ENCODE data around the gene KATNBL1.

The KATNBL1 gene, protein sequence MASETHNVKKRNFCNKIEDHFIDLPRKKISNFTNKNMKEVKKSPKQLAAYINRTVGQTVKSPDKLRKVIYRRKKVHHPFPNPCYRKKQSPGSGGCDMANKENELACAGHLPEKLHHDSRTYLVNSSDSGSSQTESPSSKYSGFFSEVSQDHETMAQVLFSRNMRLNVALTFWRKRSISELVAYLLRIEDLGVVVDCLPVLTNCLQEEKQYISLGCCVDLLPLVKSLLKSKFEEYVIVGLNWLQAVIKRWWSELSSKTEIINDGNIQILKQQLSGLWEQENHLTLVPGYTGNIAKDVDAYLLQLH

DNA sequence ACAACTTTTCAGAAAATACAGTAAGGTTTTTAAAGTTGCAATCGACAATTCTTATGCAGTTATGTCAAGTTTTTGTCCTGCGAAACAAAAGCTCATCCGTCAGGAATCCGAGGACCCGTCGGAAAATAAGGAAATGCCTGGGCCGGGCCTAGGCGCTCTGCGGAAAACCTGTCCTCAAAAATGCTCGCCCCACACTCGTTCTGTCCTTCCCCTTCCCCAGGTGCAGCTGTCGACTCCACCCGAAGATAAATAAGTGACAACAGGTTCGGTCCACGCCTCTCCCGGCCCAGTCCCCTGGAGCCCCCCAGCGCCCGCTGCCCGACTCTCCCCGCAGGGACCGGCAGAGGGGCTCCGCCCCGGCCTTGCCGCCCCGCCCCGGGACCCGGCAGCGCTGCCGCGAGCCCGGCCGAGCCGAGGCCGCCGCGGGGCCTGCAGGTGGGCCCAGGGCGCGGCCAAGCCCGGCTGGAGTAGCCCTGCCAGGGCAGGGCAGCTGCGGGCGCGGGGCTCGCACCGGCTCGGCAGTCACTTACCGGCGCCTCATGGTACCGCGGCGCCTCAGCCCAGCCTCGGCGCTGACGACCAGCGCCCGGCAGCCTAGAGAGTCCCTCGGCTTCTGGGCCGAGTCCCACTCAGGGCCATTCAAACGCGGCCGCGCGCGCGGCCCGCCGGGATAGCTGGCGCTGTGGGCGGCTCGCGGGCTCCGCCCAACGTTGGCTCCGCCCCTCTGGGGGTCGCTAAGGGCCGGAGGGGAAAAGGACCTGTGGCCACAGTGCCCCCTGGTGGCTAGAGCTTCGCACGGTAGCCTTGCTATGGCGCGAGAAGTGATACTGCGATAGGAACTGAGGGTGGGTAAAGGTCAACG, at the start of gene KATNBL1:
TSS of gene KATNBL1 (minus strand) at position 676 of the 862 bp plus-strand sequence. CDS start 46,420 bp downstream, outside the sequence.
- peak; percentile 98 for DNase-seq

DNA sequence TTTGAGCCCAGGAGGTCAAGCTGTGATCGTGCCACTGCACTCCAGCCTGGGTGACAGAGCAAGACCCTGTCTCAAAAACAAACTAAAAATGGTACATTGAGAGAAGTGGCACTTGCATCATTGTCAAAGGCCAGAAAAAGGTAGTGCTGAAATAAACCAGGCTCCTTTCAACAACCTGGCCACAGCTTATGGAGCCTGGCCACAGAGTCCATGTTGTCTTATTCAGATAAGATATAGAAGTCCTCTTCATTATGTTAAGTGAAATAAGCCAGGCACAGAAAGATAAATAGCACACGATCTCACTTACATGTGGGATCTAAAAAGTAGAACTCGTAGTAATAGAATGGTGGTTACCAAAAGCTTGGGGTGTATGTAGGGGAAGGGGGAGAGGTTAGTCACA, 49.7 kb upstream of the KATNBL1 start:
- DNase-seq: no peak

DNA sequence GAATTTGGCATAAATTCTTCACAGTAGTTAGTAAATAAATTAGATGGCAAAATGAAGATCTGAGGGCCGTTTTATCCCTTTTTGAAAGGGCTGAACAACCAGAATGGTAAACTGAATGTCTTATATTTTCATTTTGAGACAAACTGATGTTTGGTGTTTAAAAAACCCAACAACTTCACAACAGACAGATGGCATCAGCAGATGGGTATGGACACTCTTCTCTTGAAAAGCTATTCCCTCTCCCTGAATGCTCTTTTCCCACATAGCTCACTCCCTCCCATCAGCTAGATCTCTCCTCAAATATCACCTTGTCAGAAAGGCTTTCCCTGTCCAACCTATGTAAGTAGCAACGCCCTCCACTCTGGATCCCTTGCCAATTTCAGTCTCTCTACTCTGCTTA, 48.3 kb upstream of the KATNBL1 start:
- no peak for DNase-seq

DNA sequence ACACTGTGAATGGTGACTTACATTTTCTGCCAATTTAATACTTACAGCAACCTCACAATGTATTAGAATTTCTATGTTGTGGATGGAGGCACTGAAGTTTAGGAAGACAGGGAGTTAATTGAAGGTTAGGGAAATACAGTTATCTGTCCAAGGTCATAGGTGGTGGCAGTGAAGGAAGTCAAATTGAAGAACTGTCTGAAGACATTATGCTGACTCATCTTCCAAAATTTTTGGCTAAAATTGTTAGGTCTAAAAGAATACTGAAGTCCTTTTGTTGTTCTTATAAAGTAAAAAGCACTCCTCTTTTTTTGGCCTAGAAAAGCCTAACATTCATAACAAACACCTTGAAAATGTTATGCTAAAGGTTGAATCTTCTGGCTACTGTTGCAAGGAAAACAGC, 42.6 kb upstream of the KATNBL1 start:
- DNase-seq: no peak

DNA sequence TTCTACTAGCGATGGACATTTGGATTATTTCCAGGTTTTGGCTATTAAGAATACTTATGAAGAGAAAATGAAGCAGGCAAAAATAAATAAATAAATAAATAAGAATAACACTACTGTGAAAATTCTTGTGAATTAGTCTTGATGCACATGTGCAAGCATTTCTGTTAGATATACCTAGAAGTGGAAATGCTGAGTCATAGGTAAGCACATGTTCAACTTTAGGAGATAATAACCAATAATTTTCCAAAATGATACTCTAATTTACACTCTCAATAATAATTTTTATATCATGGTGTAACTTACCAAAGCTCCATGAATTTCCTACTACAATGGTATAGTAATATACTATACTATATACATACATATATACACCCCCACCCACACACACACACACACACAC, 38.3 kb upstream of the KATNBL1 start:
- DNase-seq: no peak

DNA sequence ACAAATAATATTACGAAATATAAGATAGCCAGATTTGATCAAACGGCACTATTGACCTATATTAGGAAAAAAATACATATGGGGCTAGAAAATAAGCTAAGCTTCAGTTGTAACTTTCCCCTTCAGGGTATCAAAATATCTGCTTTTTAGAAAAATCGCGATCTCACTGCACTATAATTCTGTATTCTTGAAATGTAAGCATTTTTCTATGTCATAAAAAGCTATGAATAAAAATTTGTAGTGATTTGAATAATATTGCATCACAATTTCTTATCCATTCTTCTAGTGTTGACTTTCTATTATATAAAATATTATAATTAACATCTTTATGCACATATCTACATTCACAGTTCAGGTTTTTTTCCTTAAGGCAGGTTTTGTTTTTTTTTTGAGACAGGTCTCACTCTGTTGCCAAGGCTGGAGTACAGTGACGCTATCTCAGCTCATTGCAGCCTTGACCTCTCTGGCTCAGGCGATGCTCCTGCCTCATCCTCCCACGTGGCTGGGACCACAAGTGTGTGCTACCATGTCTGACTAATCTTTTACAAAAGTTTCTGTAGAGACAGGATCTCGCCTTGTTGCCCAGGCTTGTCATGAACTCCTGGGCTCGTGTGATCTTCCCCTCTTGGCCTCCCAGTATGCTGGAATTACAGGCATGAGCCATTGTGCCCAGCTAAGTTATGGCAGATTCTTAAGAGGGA, 36.5 kb upstream of the KATNBL1 start:
- no peak for DNase-seq

DNA sequence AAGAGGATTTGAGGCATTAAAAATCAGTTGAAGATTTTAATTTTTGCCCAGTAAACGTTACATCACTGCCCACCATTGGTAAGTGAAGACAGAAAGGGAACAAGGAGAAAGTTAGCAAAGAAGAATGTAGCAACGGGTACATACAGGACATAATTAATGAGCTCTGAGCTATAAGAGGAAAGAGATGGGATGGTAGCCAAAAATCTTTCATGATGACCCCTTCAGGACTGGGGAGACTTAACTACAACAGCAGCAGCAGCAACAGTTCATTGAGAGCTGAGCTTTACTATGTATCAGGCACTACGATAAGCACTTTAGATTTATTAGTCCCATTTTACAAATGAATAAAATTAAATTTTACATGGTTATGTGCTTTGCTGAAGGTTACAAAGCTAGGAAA, 33.3 kb upstream of the KATNBL1 start:
- DNase-seq: no peak

DNA sequence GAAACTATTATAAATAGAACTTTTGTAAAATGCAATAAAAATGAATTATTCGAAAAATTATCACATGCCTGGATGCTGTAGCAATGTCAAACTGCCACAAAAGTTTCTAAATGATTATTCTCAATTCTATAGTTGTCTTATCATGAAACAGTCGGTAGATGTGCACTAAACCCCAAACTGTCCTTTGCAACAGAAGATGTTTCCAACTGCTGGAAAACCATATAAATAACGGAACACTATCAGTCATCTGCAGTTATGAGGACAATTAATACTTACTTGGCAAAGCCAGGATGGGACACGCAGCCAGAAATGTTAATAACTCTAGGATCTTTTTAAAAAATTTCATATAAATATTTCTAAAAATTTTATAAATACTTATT, 32.4 kb upstream of the KATNBL1 start:
- DNase-seq: no peak

DNA sequence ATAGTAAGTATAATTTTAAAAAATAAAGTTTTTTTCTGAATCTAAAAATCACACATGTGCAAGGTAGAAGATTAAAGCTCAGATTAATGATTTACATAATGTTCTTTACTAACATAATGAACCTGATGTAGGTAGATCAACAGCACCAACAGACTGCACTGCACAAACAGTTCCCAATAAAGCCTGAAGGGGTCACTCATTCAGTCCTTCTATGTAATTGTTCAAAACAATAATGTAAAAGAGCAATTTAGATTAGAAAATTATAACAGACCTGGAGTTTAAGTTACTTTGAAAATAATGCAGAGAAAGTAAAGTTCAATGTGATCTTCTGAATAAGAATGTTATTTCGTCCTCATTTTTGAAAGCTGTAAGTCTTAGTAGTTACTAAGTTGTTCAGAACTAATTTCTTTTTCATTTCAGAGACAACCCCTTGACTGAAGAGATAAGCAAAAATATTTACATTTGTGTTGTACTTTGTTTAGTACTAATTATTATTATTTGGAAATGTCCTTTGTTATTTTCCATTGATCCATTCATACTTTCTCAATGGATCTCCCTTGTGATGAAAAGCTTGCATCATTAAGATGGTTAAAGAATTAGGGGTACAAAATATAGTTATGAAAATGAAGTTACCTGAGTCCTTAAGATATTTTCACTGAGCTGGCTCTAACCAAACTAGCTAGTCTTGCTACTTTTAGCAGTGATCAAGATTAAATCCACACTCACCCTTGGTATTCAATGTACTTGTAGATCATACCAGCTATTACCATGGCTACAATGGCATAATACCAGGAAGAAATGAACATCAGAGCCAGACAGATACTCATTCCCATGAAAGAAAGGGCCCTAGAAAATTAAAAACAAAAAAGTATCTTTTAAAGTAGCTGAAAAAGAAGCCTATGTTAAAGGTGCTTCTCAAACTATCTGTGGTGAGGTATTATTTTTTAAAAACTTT, 31.8 kb upstream of the KATNBL1 start:
- peak; percentile 55 for DNase-seq

DNA sequence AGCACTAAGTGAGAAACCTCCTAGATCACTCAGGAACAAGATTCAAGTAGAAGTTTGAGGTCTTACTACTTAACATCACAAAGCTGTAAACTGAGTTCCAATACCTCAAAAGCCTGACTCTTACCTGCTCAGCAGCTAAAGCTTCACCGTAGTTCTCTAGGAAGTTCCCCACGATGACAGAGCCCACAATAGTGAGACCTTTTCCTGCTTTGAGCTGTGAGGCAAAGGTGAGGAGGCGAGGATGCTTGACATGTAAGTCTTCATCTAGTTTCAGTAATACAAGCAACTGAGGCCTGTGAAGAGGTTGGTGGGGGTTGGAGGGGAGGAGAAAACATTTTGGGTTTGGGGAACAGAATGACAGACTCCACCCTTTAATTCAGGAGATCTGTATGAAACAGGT, 30.6 kb upstream of the KATNBL1 start:
- DNase-seq: peak; percentile 31

DNA sequence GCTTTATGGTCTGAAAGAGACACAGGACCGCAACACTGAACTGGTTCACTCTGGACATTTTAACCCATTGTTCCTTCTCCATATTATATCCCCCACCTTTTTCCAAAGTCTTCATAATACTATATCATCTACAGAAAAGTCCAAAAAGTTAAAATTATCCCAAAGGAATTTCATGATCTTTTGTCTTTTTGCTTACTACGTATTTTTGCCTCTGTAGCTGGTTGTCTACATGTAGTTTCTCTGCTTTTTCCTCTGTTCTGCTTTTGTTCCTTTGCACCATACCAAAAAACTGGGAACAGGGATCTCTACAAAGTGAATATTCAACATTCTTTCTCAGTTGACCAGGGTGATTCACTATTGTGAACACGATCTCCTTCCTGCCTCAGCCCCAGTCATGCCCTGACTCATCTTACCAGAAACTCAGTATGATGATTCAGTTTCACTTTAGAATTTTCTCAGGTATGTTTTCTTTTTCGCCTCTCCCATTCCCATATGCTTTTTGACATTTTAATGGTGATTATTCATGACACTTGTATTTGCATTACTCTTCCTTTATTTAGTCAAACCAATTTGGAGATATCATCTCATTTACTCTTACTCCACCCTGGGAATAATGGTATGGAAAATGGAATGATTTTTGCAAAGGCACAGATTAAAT, 29.4 kb upstream of the KATNBL1 start:
- DNase-seq: peak; percentile 79

DNA sequence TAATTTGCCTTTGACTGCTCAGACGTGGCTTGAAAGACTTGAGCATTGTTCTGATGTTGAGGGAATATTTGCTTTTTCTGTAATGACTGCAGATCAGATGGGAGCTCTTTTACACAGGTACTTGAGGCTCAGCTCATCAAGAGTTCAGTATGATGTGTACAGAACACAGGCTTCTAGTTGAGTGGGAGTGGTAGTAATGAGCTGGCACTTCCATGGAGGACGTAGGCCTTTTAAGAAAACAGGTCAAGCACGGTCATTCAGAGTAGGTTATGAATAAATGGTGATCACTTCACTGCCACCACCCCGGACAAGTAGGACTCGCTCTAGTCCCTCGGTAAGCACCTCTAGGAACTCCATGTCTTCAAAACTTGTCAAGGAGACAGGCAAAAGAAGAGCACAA, 23.7 kb upstream of the KATNBL1 start:
- DNase-seq: no peak

DNA sequence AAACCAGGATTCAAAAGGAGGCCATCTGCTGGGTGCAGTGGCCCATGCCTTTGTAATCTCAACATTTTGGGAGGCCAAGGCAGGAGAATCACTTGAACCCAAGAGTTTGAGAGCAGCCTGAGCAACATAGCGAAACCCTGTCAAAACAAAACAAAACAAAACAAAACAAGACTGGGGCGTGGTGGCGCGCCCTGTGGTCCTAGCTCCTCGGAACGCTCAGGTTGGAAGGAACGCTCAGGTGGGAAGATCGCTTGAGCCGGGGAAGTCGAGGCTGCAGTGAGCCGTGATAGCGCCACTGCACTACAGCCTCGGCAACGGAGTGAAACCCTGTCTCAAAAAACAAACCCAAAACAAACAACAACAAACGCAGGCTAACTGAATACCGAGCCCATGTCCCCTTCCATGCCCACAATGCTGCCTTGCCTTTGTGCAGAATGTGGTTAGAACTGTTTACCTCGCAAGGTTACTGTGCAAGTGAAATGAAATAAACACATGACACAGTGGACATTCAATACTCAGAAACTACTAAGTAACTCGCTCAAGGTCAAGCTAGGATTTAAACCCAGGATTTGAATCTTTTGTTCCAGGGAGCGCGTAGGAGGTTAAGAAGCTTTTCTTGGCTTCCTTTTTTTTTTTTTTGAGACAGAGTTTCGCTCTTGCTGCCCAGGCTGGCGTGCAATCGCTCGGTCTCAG, 14.2 kb upstream of the KATNBL1 start:
- no peak for DNase-seq

DNA sequence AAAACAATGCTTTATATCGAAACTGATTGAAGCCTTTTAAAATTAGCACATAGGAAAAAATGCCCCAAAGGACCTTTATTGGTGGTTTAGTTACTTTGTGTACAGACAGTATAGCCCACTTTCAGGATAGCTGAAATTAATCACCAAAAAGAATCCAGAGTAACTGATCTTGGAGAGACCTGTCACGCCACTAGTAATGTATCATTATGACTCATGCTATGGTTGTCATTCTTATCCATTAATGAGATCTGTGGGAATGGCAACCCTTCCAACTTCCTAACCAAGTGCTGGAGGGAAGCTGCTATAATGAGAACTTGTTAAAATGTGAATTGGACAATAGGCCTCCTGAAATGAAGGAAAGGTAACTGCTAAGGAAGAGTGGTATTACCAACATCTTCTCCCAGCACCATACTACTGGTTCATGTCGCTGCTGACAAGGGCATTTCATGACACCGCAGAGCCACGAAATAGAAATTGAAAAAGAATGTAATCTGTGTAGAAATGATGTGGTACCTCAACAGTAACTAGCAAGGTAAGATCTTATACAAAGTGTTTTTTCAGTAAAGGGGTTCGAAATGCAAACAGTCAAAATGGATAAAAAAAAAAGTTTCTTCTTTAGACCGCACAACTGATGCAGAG, 7.8 kb upstream of the KATNBL1 start:
- peak; percentile 43 for DNase-seq

DNA sequence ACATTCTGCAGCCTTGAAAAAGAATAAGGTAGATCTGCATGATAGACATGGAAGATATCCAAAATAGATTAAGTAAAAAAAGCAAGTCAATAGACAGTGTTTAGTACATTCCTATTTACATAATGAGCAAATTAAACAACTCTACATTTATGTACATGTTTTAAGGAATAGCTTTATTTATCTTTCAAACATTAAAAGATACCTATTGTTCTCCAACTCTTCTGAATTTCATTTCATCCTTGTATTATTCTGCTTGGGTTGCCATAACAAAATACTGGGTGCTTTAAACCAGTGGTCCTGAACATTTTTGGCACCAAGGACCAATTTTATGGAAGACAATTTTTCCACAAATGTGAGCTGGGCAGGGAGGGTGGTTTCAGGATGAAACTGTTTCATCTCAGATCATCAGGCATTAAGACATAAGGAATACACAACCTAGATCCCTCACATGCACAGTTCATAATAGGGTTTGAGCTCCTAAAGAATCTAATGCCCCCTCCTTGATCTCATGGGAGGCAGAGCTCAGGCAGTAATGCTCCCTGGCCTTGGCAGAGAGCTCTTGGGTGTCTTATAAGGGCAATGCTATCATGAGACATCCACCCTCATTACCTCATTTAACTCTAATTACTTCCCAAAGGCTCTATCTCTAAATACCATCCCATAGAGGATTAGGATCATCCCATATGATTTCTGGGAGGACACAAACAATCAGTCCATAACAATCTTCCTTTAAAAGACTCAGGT, 6.8 kb upstream of the KATNBL1 start:
- DNase-seq: no peak

DNA sequence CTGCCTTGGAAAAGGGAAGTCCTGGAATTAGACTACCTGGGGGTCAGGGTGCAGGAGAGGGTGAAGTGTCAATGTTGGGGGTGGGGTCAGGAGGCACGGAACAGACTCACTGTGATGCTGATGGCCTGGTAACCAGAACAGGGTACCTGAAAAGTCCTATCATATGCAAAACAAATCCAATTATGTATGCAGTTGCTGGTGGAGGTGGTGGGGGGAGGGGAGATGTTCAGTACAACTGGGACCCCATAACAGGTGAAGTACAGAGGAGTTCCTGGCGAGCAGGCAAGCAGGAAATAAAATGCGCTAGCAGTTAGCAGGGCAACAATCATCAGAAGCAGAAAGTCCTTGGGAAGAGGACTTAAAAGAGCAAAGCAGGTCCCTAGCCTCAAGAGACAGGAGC, 4.2 kb upstream of the KATNBL1 start:
- no peak for DNase-seq

DNA sequence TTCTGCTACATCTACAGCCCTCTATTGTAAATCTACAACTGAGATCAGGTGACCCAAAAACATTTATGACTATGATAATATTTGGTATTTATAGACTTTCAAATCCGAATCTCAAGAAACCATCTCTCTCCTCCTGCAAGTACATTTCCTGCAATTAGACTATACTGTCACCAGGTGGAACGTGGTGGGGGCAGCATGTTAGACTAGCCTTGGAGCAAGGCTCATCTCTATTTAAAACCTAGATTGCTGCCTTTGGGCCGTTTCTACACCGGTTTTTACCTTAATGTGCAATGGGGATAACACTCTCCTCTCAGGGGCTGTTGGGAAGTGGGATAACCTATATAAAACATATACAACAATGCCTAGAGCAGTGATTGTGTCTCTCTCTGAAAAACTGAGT, 3.8 kb upstream of the KATNBL1 start:
- no peak for DNase-seq

DNA sequence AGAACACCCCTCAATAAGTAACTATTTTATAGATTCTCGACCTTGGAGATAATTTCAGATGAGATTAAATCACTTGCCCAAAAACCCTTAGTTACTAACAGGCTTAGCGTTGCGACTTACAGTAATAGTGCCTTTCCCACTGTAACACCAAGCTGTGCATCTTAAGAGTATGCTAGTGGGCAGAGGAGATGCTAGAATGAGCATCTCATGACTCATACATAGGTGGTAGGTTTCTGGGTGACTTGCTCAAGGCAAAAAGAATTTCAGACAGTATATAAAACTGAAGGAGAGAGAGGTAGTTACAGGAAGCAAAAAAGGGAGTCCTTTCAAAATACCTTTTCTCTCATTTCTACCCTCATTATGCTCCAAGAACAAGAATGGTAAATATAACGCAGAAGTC, 3.9 kb downstream of the KATNBL1 start:
- DNase-seq: peak; percentile 51

DNA sequence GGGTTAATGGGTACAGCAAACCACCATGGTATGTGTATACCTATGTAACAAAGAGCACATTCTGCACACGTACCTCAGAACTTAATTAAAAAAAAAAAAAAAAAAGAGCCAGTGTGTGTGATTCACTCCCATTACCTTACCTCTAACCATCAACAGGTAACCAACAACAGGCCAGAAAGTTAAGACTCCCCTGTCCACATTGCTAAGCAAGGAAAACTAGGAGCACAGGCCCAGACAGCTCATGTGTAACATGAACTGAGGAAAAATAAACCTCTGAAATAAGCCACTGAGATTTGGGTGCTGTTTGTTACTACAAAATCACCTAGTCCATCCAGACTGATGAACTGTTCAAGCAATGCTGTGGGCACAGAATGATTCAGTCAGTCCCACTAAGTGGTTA, 6.0 kb downstream of the KATNBL1 start:
- no peak for DNase-seq

DNA sequence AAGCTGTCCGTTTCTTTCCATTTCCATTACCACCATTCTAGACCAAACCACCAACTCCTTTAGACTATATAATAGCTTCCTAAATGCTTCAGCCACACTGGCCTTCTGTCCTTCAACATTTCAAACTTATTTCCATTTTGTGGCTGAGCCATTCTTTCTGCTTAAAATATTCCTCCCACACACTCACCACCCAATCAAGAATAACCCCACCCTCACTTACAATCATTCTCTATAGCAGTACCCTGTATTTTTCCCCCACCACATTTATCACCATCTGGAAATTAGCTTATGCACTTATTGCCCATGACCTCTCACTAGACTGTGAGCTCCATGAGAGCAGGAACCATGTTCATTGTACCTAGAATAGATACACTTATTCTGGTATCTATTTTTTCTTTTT, 6.6 kb downstream of the KATNBL1 start:
- no peak for DNase-seq
